H1 (cell line): ENCODE data around the gene VDAC2.

Experiments
- ATF2 ChIP-seq: IDR thresholded peaks from 2 replicates; pipeline ENCODE4 v1.6.1; 2012; ENCODE audit warnings: low read length, inconsistent platforms
- CBX8 ChIP-seq: fragments of 300-800, 300-1000 bp; sonication (generic); IDR thresholded peaks from 2 replicates; pipeline ENCODE4 v1.7.1; 2016; ENCODE audit warnings: low read depth, low read length, borderline replicate concordance
- CEBPB ChIP-seq: IDR thresholded peaks from 2 replicates; pipeline ENCODE4 v1.6.1; 2012; ENCODE audit warnings: low read depth, low read length
- CTCF ChIP-seq, 3 experiments: IDR thresholded peaks; 1 replicate in 2 of 3; 2 replicates in 1 of 3; pipeline versions ENCODE4 v1.5.1 to v1.6.1; 2011; ENCODE audit warnings: low read length in 3 of 3, mild to moderate bottlenecking in 3 of 3, inconsistent platforms in 2 of 3, low read depth in 1 of 3, moderate library complexity in 1 of 3; ENCODE audit not compliant: insufficient read depth in 1 of 3; ENCODE audit errors: control extremely low read depth in 1 of 3
- HDAC2 ChIP-seq, 2 experiments: fragments of 300-600 bp in 1 of 2; sonication (generic) in 1 of 2; IDR thresholded peaks; 2 replicates each; pipeline ENCODE4 v1.6.1; 2011 to 2012; ENCODE audit warnings: low read depth in 2 of 2, low read length in 2 of 2, mild to moderate bottlenecking in 2 of 2, moderate library complexity in 2 of 2, borderline replicate concordance in 1 of 2, inconsistent platforms in 1 of 2
- JUN ChIP-seq: IDR thresholded peaks from 2 replicates; pipeline ENCODE4 v1.6.1; 2011; ENCODE audit warnings: low read depth, mild to moderate bottlenecking, improper control_type of control experiment, low read length
- MAFK ChIP-seq: IDR thresholded peaks from 2 replicates; pipeline ENCODE4 v1.6.1; 2012; ENCODE audit warnings: low read depth, mild to moderate bottlenecking, improper control_type of control experiment, low read length
- POLR2AphosphoS5 ChIP-seq: IDR thresholded peaks from 2 replicates; pipeline ENCODE4 v1.6.1; 2011; ENCODE audit warnings: low read depth, low read length
- RFX5 ChIP-seq: IDR thresholded peaks from 2 replicates; pipeline ENCODE4 v1.6.1; 2011; ENCODE audit warnings: low read depth, low read length, improper control_type of control experiment, borderline replicate concordance

- TF ChIP-seq HDAC2 (IDR thresholded peaks at IDR 0.05; ENCODE audit: borderline replicate concordance in 1 of 2, low read depth in 2 of 2, low read length in 2 of 2) (no peak), ATF2 (no peak), CTCF (IDR thresholded peaks at IDR 0.05; ENCODE audit: control extremely low read depth in 1 of 3, insufficient read depth in 1 of 3, low read depth in 1 of 3, low read length in 3 of 3) (no peak), JUN (no peak), RFX5 (no peak), CEBPB (no peak), CBX8 (no peak), POLR2AphosphoS5 (no peak), MAFK (no peak)
Observed at GRCh38 chr10:75170215-75170614, 40.4 kb upstream of the VDAC2 start.
